ENCODE results near the gene TANC2.

TANC2 gene

GRCh38 chr17:62998166-62998565 lies 32.1 kb downstream of the TANC2 start:
- peak; percentile 6 to 12 for DNase-seq (ENCODE audit: low read depth in 2 of 2)
- H3K4me3 ChIP-seq (replicated peaks in 1 of 2; ENCODE audit: low read depth in 2 of 2, low read length in 2 of 2) = no peak overlapping the region
- TF ChIP-seq CTCF (IDR thresholded peaks at IDR 0.05; ENCODE audit: low read depth, low read length) = no peak

- peak in 1 of 2 donors; percentile 22 for DNase-seq (ENCODE audit: low read depth in 2 of 2)
- no peak overlapping the region for H3K4me3 ChIP-seq (replicated peaks in 1 of 2; ENCODE audit: low read depth in 2 of 2, low read length in 2 of 2)
- TF ChIP-seq CTCF (IDR thresholded peaks at IDR 0.05; ENCODE audit: low read depth, low read length) = no peak
Measured at GRCh38 chr17:62998665-62999393, 32.8 kb downstream of the TANC2 start.

GRCh38 chr17:62999736-63000135 lies 33.7 kb downstream of the TANC2 start:
- DNase-seq (ENCODE audit: low read depth in 2 of 2) = no peak
- H3K4me3 ChIP-seq (replicated peaks in 1 of 2; ENCODE audit: low read depth in 2 of 2, low read length in 2 of 2) = no peak overlapping the region
- no peak for TF ChIP-seq CTCF (IDR thresholded peaks at IDR 0.05; ENCODE audit: low read depth, low read length)

- no peak for TF ChIP-seq CTCF (IDR thresholded peaks at IDR 0.05; ENCODE audit: low read depth, low read length)
- peak in 1 of 2 donors; percentile 39 for DNase-seq (ENCODE audit: low read depth in 2 of 2)
- no peak overlapping the region for H3K4me3 ChIP-seq (replicated peaks in 1 of 2; ENCODE audit: low read depth in 2 of 2, low read length in 2 of 2)
Measured at GRCh38 chr17:63001689-63002394, 35.8 kb downstream of the TANC2 start.

GRCh38 chr17:63002625-63003024 lies 36.6 kb downstream of the TANC2 start:
- TF ChIP-seq CTCF (IDR thresholded peaks at IDR 0.05; ENCODE audit: low read depth, low read length) = no peak
- no peak overlapping the region for H3K4me3 ChIP-seq (replicated peaks in 1 of 2; ENCODE audit: low read depth in 2 of 2, low read length in 2 of 2)
- DNase-seq (ENCODE audit: low read depth in 2 of 2) = no peak

- H3K4me3 ChIP-seq (replicated peaks in 1 of 2; ENCODE audit: low read depth in 2 of 2, low read length in 2 of 2) = no peak overlapping the region
- DNase-seq (ENCODE audit: low read depth in 2 of 2) = no peak
- no peak for TF ChIP-seq CTCF (IDR thresholded peaks at IDR 0.05; ENCODE audit: low read depth, low read length)
Measured at GRCh38 chr17:63015824-63016223, 49.8 kb downstream of the TANC2 start.
